OCI-LY1 (cell line): ENCODE data around the gene COL23A1.

Source experiments
- CTCF ChIP-seq: fragments of 200-600 bp; sonication (generic), shearing (Covaris generic); IDR thresholded peaks from 2 replicates; pipeline ENCODE4 v1.5.1; 2017; ENCODE audit warnings: mild to moderate bottlenecking, antibody characterized with exemption, low read length, moderate library complexity, mixed read lengths
- EZH2 ChIP-seq: fragments of 200-600 bp; sonication (generic), shearing (Covaris generic); IDR thresholded peaks from 2 replicates; pipeline ENCODE4 v1.8.0; 2017; ENCODE audit warnings: borderline replicate concordance, mixed run types, mild to moderate bottlenecking, antibody characterized with exemption, low read length, moderate library complexity, mixed read lengths

- TF ChIP-seq CTCF (no peak), EZH2 (no peak)
Measured at GRCh38 chr5:178289438-178289837, 300.8 kb downstream of the COL23A1 start.
